GM18505 (cell line): ENCODE results near the gene SCN9A.

Experiments used
- ATAC-seq: cut with Tn5 transposase; IDR thresholded peaks from one replicate; pipeline ENCODE4 v1.9.1; 2021; ENCODE audit not compliant: unreplicated experiment
- POLR2A ChIP-seq: IDR thresholded peaks from 4 replicates; pipeline ENCODE4 v1.6.1; 2011; ENCODE audit warnings: borderline replicate concordance; ENCODE audit not compliant: insufficient read depth, insufficient read length; ENCODE audit errors: extremely low read depth

The SCN9A gene

DNA sequence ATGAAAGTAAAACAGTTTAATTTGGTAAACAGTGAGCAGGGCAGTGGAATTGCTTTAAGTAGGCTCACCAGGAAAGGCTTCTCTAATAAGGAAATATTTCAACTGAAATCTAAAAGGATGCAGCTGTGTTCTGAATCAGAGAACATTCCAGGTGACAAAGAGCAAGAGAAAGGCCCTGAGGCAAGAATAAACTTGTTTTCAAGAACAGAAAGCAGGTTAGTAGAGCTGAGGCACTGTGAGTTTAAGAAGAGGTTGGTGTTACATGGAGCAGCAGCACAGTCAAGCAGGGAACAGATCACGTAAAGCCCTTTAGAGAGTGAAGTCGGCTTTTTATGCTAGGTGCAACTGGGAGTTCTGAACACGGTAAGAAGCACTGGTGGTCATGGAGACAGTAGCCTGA lies 191.0 kb downstream of the SCN9A start:
- no peak for ATAC-seq
- TF ChIP-seq POLR2A: no peak

GRCh38 chr2:166181813-166182154 lies 194.0 kb downstream of the SCN9A start:
- no peak for TF ChIP-seq POLR2A
- ATAC-seq: peak; percentile 6

DNA sequence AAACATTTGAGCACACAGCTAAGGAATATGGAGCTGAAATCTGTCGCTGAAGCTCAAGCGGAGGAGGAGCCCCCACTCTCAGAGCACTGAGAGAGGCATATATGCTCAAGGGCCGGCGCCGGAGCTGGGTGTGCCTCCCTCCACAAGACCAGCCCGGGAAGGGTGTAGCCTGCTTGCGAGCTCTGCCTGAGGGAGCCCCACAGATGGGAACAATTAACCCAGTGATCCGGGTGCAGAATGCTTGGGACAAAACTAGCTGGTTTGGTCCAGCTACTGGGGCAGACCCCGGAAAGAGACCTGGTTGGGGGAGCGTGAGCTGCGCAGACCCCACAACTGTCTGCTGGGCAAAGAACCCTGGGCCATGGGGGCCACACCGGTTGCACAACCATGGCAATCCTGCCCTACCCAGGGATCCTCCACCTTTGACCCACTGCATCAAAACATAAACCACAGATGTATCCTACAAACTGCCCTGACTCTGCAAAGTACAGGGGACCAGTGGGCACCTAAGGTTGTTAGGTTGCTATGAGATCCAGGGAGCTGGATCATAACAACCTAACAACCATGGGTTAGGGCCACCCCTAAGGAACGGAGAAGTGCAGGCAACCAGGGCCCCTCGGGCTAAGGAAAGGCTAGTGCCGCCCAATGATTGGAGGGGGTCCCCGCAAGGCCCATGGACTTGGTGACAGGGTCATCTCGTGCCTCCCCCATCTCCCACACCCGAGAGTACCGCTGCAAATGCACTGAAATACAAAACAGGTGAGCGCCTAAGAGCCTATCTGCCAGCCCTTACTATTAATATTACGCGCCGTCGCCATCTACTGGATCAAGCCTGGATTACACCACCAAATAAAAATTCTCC lies 194.6 kb downstream of the SCN9A start:
- ATAC-seq: peak; percentile 97
- TF ChIP-seq POLR2A: no peak

GRCh38 chr2:166179201-166179600 lies 196.5 kb downstream of the SCN9A start:
- ATAC-seq: no peak
- no peak for TF ChIP-seq POLR2A

DNA sequence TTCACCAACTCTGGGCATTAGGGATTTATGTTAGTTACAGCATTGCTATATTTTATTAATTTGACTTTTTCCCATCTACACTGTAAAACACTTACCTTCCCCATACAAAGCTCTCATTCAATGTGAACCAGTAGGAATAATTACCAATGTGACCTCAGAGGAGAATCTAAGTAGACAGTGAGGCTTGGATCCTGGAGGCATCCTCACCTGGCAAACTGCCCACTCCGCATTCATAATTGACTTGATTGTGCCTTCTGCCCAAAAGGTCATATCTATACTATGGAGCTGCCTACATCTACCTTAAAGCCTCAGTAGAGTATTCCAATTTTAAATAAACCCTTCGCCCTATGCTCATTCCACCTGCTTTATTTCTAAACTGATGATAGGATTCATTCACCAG lies 202.5 kb downstream of the SCN9A start:
- no peak for TF ChIP-seq POLR2A
- no peak for ATAC-seq

DNA sequence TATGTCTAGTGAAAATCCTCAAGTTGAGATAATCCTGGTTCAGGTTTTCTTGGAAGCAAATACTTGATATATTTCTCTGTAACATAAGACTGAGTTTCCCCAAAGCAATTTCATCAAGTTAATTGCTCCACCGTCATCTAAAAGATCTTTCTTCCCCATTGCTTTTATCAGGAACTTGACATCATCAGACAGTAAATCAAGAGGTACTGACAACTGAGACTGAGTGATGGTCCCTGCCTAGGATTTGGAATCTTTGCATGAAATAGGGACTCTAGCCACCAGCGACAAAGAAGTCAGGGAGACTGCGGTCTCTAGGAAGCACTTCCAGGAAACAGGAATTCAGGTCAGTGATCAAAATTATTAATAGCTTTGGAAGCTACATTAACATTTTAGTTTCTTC lies 204.5 kb downstream of the SCN9A start:
- no peak for ATAC-seq
- no peak for TF ChIP-seq POLR2A

GRCh38 chr2:166170356-166170755 lies 205.4 kb downstream of the SCN9A start:
- ATAC-seq: peak; percentile 87
- TF ChIP-seq POLR2A: no peak

GRCh38 chr2:166167449-166167848 lies 208.3 kb downstream of the SCN9A start:
- ATAC-seq: no peak
- no peak for TF ChIP-seq POLR2A

DNA sequence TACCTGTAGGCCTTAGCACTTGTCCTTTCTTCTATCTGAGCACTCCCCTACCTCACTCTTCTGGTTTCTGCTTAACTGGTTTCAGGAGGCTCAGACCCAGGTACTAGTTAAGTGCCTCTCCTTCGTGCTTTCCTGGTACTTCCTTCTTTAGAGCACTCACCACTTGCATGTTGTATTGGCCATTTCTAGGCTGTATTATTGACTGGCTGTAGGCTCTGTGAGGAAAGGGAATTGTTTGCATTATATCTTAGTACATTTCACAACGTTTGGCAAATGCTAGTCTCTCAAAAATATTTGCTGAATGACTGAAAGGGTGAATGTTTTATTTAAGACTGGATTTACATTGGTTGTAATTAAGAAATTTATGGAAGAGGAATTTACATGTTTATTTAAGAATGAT lies 212.0 kb downstream of the SCN9A start:
- TF ChIP-seq POLR2A: no peak
- no peak for ATAC-seq

- TF ChIP-seq POLR2A: no peak
- ATAC-seq: no peak
Measured at GRCh38 chr2:166158546-166158945, 217.2 kb downstream of the SCN9A start.

DNA sequence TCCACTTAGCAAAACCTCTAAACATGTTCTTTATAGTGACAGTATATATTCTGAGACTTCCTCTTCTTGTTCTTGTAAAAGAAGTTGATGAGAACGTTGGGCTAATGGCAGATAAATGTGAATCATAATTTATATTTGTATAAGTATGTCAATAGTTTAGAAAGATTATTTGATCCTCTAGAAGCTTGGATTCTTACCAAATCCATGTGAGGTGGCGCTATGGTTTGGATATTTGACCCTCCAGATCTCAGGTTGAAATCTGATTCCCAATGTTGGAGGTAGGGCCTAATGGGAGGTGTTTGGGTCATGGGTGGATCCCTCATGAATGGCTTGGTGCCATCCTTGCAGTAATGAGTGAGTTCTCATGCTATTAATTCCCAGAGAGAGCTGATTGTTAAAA lies 218.2 kb downstream of the SCN9A start:
- TF ChIP-seq POLR2A: no peak
- no peak for ATAC-seq

DNA sequence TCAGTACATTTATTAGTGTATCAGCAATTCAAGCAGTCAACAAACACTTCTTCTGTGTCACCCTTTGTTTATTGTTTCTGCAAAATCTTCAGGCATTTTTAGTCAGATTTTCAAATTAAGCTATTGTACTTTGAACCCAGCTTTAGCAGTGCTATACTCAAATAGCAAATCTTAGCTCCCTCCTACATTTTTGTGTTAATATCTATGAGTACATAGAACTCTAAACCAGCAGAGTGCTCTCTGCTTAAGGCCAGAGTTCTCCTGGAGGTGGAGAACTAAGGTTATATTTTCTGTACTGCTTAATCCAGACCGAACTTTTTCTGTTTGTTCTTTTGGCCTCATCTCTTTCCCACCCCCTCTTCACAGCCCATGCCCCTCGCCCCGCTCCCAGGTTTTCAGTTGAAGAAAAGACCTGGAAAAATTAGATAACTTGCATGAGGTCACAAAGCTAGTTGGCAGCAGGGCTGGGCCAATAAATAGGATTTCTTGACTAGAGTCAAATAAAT lies 218.7 kb downstream of the SCN9A start:
- no peak for ATAC-seq
- TF ChIP-seq POLR2A: no peak

- TF ChIP-seq POLR2A: no peak
- ATAC-seq: no peak
Measured at GRCh38 chr2:166155589-166155988, 220.2 kb downstream of the SCN9A start.

GRCh38 chr2:166154685-166155338 lies 220.9 kb downstream of the SCN9A start:
- TF ChIP-seq POLR2A: no peak
- ATAC-seq: no peak
